ENCODE data around the gene DIS3. TPM values are rescaled to one million over a fixed set of nuclear protein-coding genes. Genes with fewer than 3 reads are reported as not detected.

Gene DIS3, protein sequence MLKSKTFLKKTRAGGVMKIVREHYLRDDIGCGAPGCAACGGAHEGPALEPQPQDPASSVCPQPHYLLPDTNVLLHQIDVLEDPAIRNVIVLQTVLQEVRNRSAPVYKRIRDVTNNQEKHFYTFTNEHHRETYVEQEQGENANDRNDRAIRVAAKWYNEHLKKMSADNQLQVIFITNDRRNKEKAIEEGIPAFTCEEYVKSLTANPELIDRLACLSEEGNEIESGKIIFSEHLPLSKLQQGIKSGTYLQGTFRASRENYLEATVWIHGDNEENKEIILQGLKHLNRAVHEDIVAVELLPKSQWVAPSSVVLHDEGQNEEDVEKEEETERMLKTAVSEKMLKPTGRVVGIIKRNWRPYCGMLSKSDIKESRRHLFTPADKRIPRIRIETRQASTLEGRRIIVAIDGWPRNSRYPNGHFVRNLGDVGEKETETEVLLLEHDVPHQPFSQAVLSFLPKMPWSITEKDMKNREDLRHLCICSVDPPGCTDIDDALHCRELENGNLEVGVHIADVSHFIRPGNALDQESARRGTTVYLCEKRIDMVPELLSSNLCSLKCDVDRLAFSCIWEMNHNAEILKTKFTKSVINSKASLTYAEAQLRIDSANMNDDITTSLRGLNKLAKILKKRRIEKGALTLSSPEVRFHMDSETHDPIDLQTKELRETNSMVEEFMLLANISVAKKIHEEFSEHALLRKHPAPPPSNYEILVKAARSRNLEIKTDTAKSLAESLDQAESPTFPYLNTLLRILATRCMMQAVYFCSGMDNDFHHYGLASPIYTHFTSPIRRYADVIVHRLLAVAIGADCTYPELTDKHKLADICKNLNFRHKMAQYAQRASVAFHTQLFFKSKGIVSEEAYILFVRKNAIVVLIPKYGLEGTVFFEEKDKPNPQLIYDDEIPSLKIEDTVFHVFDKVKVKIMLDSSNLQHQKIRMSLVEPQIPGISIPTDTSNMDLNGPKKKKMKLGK
- 13.1 and 40.1 TPM in 2 replicates for total RNA-seq (2011; cell fraction: chromatin; rRNA removed; ENCODE audit: low replicate concordance)
- total RNA-seq (2011; cell fraction: nucleolus; rRNA removed), result 5.5 and 6.2 TPM in 2 replicates
- 10.2 and 11.1 TPM in 2 replicates for total RNA-seq (2011; cell fraction: nucleoplasm; rRNA removed)
- total RNA-seq (2014; rRNA removed) (27.5 and 31.6 TPM in 2 replicates), total RNA-seq (2014; rRNA removed; fragmentation: Illumina TruSeq; extraction: Trizol) (48.9 and 57.9 TPM in 2 replicates), total RNA-seq (2015; rRNA removed; fragmentation: Illumina TruSeq; extraction: Trizol) (38.9 and 42.7 TPM in 2 replicates), total RNA-seq (2021) (34.2 and 34.5 TPM in 2 replicates), polyA plus RNA-seq (2011; rRNA removed) (28.5 and 43.7 TPM in 2 replicates), polyA plus RNA-seq (2014; fragmentation: Illumina TruSeq; extraction: Trizol) (37.1 and 41.3 TPM in 2 replicates), polyA plus RNA-seq (2014; fragmentation: Nextera tagmentation; extraction: Ambion mirVana) (1 to 10 TPM; 6.0 to 8.5 TPM), polyA plus RNA-seq (2014; rRNA removed) (22.7 and 23.5 TPM in 2 replicates), polyA minus RNA-seq (2011; rRNA and poly(A)+ RNA removed) (50.7 and 51.3 TPM in 2 replicates), Bru-seq, nascent RNA (percentile 88 among the genes with signal in this experiment), BruChase-seq, experiment 1, labeled RNA remaining after a 2-hour chase (percentile 91 among the genes with signal in this experiment), BruChase-seq, experiment 2, labeled RNA remaining after a 6-hour chase (percentile 91 among the genes with signal in this experiment)
- polyA plus RNA-seq (2011; cell fraction: cytosol; rRNA removed), result 12.6 and 25.3 TPM in 2 replicates
- polyA plus RNA-seq (2011; cell fraction: nucleus; rRNA removed), result 22.6 and 28.2 TPM in 2 replicates
- polyA plus RNA-seq (2012), result 18.6 and 20.2 TPM in 2 replicates
- polyA minus RNA-seq (2011; cell fraction: cytosol; rRNA and poly(A)+ RNA removed), result 14.7 and 23.6 TPM in 2 replicates
- 10.2 and 18.2 TPM in 2 replicates for polyA minus RNA-seq (2011; cell fraction: nucleus; rRNA and poly(A)+ RNA removed)
- long read RNA-seq, experiment 1, full-length matches to known transcripts, result 80 of 105 reads
- long read RNA-seq, experiment 1, partial matches to known transcripts, result 18 of 105 reads
- long read RNA-seq, experiment 1, other reads (novel, unspliced or antisense), result 7 of 105 reads
- long read RNA-seq, experiment 2, partial matches to known transcripts, result 3 of 37 reads
- long read RNA-seq, experiment 2, other reads (novel, unspliced or antisense), result 34 of 37 reads
- long read RNA-seq, experiment 3, full-length matches to known transcripts, result 4 of 18 reads
- long read RNA-seq, experiment 3, partial matches to known transcripts, result 12 of 18 reads
- long read RNA-seq, experiment 3, other reads (novel, unspliced or antisense), result 2 of 18 reads

DNA sequence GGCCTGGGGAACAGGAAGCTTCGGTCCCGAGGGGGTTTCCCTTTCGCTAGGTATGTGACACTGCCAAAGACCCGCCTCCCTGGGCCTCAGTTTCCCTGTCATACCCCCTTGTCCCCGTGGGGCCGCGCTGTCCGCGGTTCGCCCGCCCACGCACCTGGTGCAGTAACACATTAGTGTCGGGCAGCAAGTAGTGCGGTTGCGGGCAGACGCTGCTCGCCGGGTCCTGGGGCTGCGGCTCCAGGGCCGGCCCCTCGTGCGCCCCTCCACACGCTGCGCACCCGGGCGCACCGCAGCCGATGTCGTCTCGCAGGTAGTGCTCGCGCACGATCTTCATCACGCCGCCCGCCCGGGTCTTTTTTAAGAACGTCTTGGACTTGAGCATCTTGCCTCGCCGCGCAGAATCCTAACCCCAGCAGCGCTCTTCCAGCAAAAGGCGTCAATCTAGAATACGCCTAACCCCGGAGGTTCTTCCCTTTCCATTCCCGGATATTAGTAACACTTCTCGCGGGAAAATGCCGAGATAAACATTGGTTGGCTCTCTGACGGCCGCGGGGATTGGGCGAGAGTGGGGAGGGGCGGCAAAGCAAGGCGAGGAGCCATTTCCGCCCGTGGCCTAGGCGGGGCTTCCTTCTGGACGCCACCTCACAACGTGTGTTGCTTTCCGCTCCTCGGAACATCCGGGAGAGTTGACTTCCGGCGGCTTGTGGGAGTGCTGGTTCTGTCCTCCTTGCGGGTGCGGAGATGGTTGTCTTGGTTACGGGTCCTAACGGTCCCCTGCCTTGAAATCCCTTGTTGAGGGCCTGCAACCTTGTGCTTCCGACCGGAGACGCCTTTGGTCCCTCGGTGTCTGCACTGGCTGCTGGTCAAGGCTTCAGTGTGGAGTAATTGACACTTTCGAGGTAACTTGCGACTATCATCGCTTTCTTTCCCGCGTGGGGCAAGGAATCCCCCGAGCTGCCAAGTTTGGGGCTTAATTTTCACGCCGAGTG lies at the start of gene DIS3, which contains the start of gene PIBF1:
Gene DIS3 (minus strand): TSS at position 450 of the 989 bp plus-strand sequence. CDS start 68 bp downstream, at position 382.
Gene PIBF1 (plus strand): TSS at position 683 of the 989 bp plus-strand sequence. CDS start 1,337 bp downstream, outside the sequence.
- H3K4me3 ChIP-seq, result peak within 1 kb of the TSS; percentile 95
- H3K4me2 ChIP-seq (ENCODE audit: insufficient read depth, low read length), result peak within 1 kb of the TSS; percentile 92
- H2AFZ ChIP-seq (ENCODE audit: low read depth, low read length), result peak within 1 kb of the TSS; percentile 92
- under 1% methylated on average over 39 of the region's 81 CpGs for WGBS (ENCODE audit: insufficient coverage, low coverage, missing lambda C conversion rate)
- H3K9me3 ChIP-seq (replicated peaks; ENCODE audit: control insufficient read depth, insufficient read depth, low read depth, low read length), result no peaks in the 10 kb centered on the region
- H3K79me2 ChIP-seq (ENCODE audit: control insufficient read depth, insufficient read depth, low read length), result peaks cover 92% of the 10 kb centered on the region
- CTCF ChIA-PET (ENCODE audit: low intra/inter-chr PET ratio), result no interaction called here
- intact Hi-C loops (cut with micrococcal nuclease), result loop anchor here (2.0 kb wide), 1 partner anchor 55 kb away; the partner anchor contains the start of genes BORA and MZT1
- peak within 1 kb of the TSS; percentile 87 to 95 for H3K9ac ChIP-seq (ENCODE audit: insufficient read depth in 1 of 2, low read depth in 2 of 2, low read length in 2 of 2)
- BruUV-seq (replicated peaks), result TSS peak; percentile 57
- H3K27me3 ChIP-seq (ENCODE audit: control insufficient read depth in 2 of 2, insufficient read depth in 2 of 2, low read length in 2 of 2), result no peaks in the 10 kb centered on the region
- H3K4me1 ChIP-seq (replicated peaks in 1 of 2; ENCODE audit: control insufficient read depth in 2 of 2, insufficient read depth in 2 of 2, low read length in 2 of 2), result peaks cover 2 to 3% of the 10 kb centered on the region in 2 experiments; a peak in 4 of 5 replicates
- ATAC-seq, result peak; percentile 97
- in situ Hi-C loops (cut with MboI), result no loop called here
- H4K20me1 ChIP-seq (replicated peaks; ENCODE audit: control insufficient read depth, insufficient read depth, low read length), result no peaks in the 10 kb centered on the region
- peak within 1 kb of the TSS; percentile 92 for H3K27ac ChIP-seq (ENCODE audit: extremely low read depth, low read depth, low read length)
- H3K36me3 ChIP-seq (ENCODE audit: control insufficient read depth, insufficient read depth, low read length), result peaks cover 52% of the 10 kb centered on the region
- FAIRE-seq, result peak; percentile 100
- peak; percentile 81 to 96 (median 87) for DNase-seq (ENCODE audit: extremely low read depth in 1 of 4, low spot score in 3 of 4)
- POLR2A ChIA-PET, result no interaction called here
- no peaks in the 10 kb centered on the region for H3K9me1 ChIP-seq (ENCODE audit: control insufficient read depth, insufficient read depth, low read length)
- no peak for TF ChIP-seq ZNF239 (CRISPR knock-in tag; IDR thresholded peaks at IDR 0.05)
- no peak for TF ChIP-seq MCM7 (IDR thresholded peaks at IDR 0.05)
- TF ChIP-seq, protein P1, sequence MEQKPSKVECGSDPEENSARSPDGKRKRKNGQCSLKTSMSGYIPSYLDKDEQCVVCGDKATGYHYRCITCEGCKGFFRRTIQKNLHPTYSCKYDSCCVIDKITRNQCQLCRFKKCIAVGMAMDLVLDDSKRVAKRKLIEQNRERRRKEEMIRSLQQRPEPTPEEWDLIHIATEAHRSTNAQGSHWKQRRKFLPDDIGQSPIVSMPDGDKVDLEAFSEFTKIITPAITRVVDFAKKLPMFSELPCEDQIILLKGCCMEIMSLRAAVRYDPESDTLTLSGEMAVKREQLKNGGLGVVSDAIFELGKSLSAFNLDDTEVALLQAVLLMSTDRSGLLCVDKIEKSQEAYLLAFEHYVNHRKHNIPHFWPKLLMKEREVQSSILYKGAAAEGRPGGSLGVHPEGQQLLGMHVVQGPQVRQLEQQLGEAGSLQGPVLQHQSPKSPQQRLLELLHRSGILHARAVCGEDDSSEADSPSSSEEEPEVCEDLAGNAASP (IDR thresholded peaks at IDR 0.05), result no peak
- TF ChIP-seq, protein P2, sequence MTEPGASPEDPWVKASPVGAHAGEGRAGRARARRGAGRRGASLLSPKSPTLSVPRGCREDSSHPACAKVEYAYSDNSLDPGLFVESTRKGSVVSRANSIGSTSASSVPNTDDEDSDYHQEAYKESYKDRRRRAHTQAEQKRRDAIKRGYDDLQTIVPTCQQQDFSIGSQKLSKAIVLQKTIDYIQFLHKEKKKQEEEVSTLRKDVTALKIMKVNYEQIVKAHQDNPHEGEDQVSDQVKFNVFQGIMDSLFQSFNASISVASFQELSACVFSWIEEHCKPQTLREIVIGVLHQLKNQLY (CRISPR knock-in tag; conservative IDR thresholded peaks at IDR 0.05), result no peak
- TF ChIP-seq TBP (optimal IDR thresholded peaks at IDR 0.05; ENCODE audit: low read depth, low read length), result peak; percentile 81
- no peak for TF ChIP-seq GTF2E2 (tag; IDR thresholded peaks at IDR 0.05)
- no peak for TF ChIP-seq ZNF384 (IDR thresholded peaks at IDR 0.05; ENCODE audit: low read depth, low read length)
- TF ChIP-seq HNRNPL (IDR thresholded peaks at IDR 0.05; ENCODE audit: low read depth, low read length), result no peak
- TF ChIP-seq RBM22 (IDR thresholded peaks at IDR 0.05; ENCODE audit: low read depth, low read length, poor library complexity, severe bottlenecking), result no peak
- no peak for TF ChIP-seq SREBF2 (CRISPR knock-in tag; IDR thresholded peaks at IDR 0.05)
